Stimulated activated CD4-positive, alpha-beta T cell treated with anti-CD3 and anti-CD28 coated beads, Interleukin-1b, Interleukin-23, amount 100 ng/mL, for 4 hours (primary cell): Measurements from ENCODE around the gene FOXO6.

Experiments
- DNase-seq, 2 donors: peaks; one replicate each; pipeline ENCODE4 v3.0.0-alpha.2; 2020; ENCODE audit warnings: low read depth in 2 of 2

The FOXO6 gene

GRCh38 chr1:41400225-41400624, 39.0 kb downstream of the FOXO6 start:
- no peak for DNase-seq

- DNase-seq: no peak
Observed at GRCh38 chr1:41401899-41402298, 40.7 kb downstream of the FOXO6 start.

- no peak for DNase-seq
Observed at GRCh38 chr1:41404308-41404761, 43.1 kb downstream of the FOXO6 start.

- DNase-seq: no peak
Observed at GRCh38 chr1:41407664-41408252, 46.5 kb downstream of the FOXO6 start.

- no peak for DNase-seq
Observed at GRCh38 chr1:41408691-41409090, 47.5 kb downstream of the FOXO6 start.

GRCh38 chr1:41409825-41410224, 48.6 kb downstream of the FOXO6 start:
- DNase-seq: no peak

GRCh38 chr1:41410462-41410861, 49.2 kb downstream of the FOXO6 start:
- no peak for DNase-seq

GRCh38 chr1:41411229-41411628, 50.0 kb downstream of the FOXO6 start:
- no peak for DNase-seq

GRCh38 chr1:41412748-41413147, 51.5 kb downstream of the FOXO6 start:
- DNase-seq: no peak

GRCh38 chr1:41413748-41414281, 52.6 kb downstream of the FOXO6 start:
- no peak for DNase-seq

GRCh38 chr1:41414296-41414695, 53.1 kb downstream of the FOXO6 start:
- DNase-seq: no peak

GRCh38 chr1:41414716-41415306, 53.6 kb downstream of the FOXO6 start:
- DNase-seq: no peak

- no peak for DNase-seq
Observed at GRCh38 chr1:41416081-41416480, 54.8 kb downstream of the FOXO6 start.

- DNase-seq: peak; percentile 47
Observed at GRCh38 chr1:41416552-41417334, 55.5 kb downstream of the FOXO6 start.

GRCh38 chr1:41417335-41417682, 56.1 kb downstream of the FOXO6 start:
- no peak for DNase-seq

GRCh38 chr1:41417746-41418145, 56.5 kb downstream of the FOXO6 start:
- no peak for DNase-seq

GRCh38 chr1:41418857-41419583, 57.8 kb downstream of the FOXO6 start:
- no peak for DNase-seq

- DNase-seq: no peak
Observed at GRCh38 chr1:41419584-41420295, 58.5 kb downstream of the FOXO6 start.

- DNase-seq: no peak
Observed at GRCh38 chr1:41420351-41420750, 59.1 kb downstream of the FOXO6 start.

GRCh38 chr1:41420860-41421259, 59.6 kb downstream of the FOXO6 start:
- DNase-seq: no peak

GRCh38 chr1:41422306-41422705, 61.1 kb downstream of the FOXO6 start:
- no peak for DNase-seq
